ENCODE measurements around the gene ROBO3. TPM values are rescaled to one million over a fixed set of nuclear protein-coding genes. Genes with fewer than 3 reads are reported as not detected.

Gene ROBO3
- total RNA-seq, 6 experiments from 2014 or later = 1.9 to 3.3 (median 2.6) TPM

- Mint-ChIP-seq H3K4me3 (no peak overlapping the region), H3K4me1 (ENCODE audit: low read depth) (no peaks in the 10 kb centered on the region), H3K27ac (no peak overlapping the region), H3K9me3 (no peaks in the 10 kb centered on the region), H3K27me3 (ENCODE audit: insufficient read depth) (peaks cover 2% of the 10 kb centered on the region), H3K36me3 (ENCODE audit: low read depth) (no peaks in the 10 kb centered on the region)
- TF ChIP-seq CTCF (IDR thresholded peaks at IDR 0.05) = no peak
- DNase-seq = no peak
Observed at GRCh38 chr11:124923296-124923695, 58.1 kb downstream of the ROBO3 start.

GRCh38 chr11:124928942-124929665 lies 63.9 kb downstream of the ROBO3 start:
- no peak overlapping the region for H3K4me3 Mint-ChIP-seq
- no peak overlapping the region for H3K27ac Mint-ChIP-seq
- no peaks in the 10 kb centered on the region; the same call in none of the 2 replicates for H3K27me3 Mint-ChIP-seq (ENCODE audit: insufficient read depth)
- no peak for DNase-seq
- no peaks in the 10 kb centered on the region for H3K36me3 Mint-ChIP-seq (ENCODE audit: low read depth)
- no peaks in the 10 kb centered on the region for H3K9me3 Mint-ChIP-seq
- TF ChIP-seq CTCF (IDR thresholded peaks at IDR 0.05) = no peak
- H3K4me1 Mint-ChIP-seq (ENCODE audit: low read depth) = no peaks in the 10 kb centered on the region

- 0 out of 2 replicates have a peak, but pooled peaks cover 2% of the 10 kb centered on the region for H3K4me1 Mint-ChIP-seq (ENCODE audit: low read depth)
- TF ChIP-seq CTCF (IDR thresholded peaks at IDR 0.05) = no peak
- no peaks in the 10 kb centered on the region for H3K9me3 Mint-ChIP-seq
- H3K27ac Mint-ChIP-seq = no peak overlapping the region
- no peaks in the 10 kb centered on the region; the same call in 1 of the 2 replicates for H3K27me3 Mint-ChIP-seq (ENCODE audit: insufficient read depth)
- no peaks in the 10 kb centered on the region for H3K36me3 Mint-ChIP-seq (ENCODE audit: low read depth)
- no peak for DNase-seq
- H3K4me3 Mint-ChIP-seq = no peak overlapping the region
Observed at GRCh38 chr11:124930799-124931198, 65.6 kb downstream of the ROBO3 start.

Other genes starting within 250 kb of the ROBO3 start
- 10 to 100 TPM; 18.8 to 25.9 (median 24.1) TPM for gene TBRG1, start 242.6 kb upstream of the ROBO3 start, total RNA-seq (2021; fragmentation: NEBNext Ultra II Directional; extraction: Animal tissue kit (Norgen Biotek cat#: 25700))
- 10 to 100 TPM in 5 of 6 experiments, 1 to 10 TPM in 1; 9.2 to 14.4 (median 11.3) TPM for gene SIAE, start 191.7 kb upstream of the ROBO3 start, total RNA-seq (2021; fragmentation: NEBNext Ultra II Directional; extraction: Animal tissue kit (Norgen Biotek cat#: 25700))
- 10 to 100 TPM in 1 of 6 experiments, 1 to 10 TPM in 5; 5.0 to 10.2 (median 9.1) TPM for gene SPA17, start 191.5 kb upstream of the ROBO3 start, total RNA-seq (2021; fragmentation: NEBNext Ultra II Directional; extraction: Animal tissue kit (Norgen Biotek cat#: 25700))
- 1 to 10 TPM; 3.8 to 6.5 (median 5.4) TPM for gene NRGN, start 125.5 kb upstream of the ROBO3 start, total RNA-seq (2021; fragmentation: NEBNext Ultra II Directional; extraction: Animal tissue kit (Norgen Biotek cat#: 25700))
- gene VSIG2, start 113.2 kb upstream of the ROBO3 start, total RNA-seq (2021; fragmentation: NEBNext Ultra II Directional; extraction: Animal tissue kit (Norgen Biotek cat#: 25700)) = under 1 TPM in 1 of 6 experiments, not detected in 5; 0.14 TPM
- gene ESAM, start 103.1 kb upstream of the ROBO3 start, total RNA-seq (2021; fragmentation: NEBNext Ultra II Directional; extraction: Animal tissue kit (Norgen Biotek cat#: 25700)) = under 1 TPM in 3 of 6 experiments, not detected in 3; 0.11 to 0.14 (median 0.12) TPM
- gene MSANTD2, start 65.0 kb upstream of the ROBO3 start, total RNA-seq (2021; fragmentation: NEBNext Ultra II Directional; extraction: Animal tissue kit (Norgen Biotek cat#: 25700)) = 1 to 10 TPM; 4.4 to 7.1 (median 5.8) TPM
- gene ROBO4, start 32.4 kb downstream of the ROBO3 start, total RNA-seq (2021; fragmentation: NEBNext Ultra II Directional; extraction: Animal tissue kit (Norgen Biotek cat#: 25700)) = under 1 TPM; 0.46 to 0.63 (median 0.56) TPM
- not detected for gene HEPN1, start 53.8 kb downstream of the ROBO3 start, total RNA-seq (2021; fragmentation: NEBNext Ultra II Directional; extraction: Animal tissue kit (Norgen Biotek cat#: 25700))
- gene HEPACAM, start 70.6 kb downstream of the ROBO3 start, total RNA-seq (2021; fragmentation: NEBNext Ultra II Directional; extraction: Animal tissue kit (Norgen Biotek cat#: 25700)) = under 1 TPM in 1 of 6 experiments, not detected in 5; 0.31 TPM
- 1 to 10 TPM; 1.3 to 3.2 (median 2.5) TPM for gene CCDC15, start 88.8 kb downstream of the ROBO3 start, total RNA-seq (2021; fragmentation: NEBNext Ultra II Directional; extraction: Animal tissue kit (Norgen Biotek cat#: 25700))
- 1 to 10 TPM; 1.7 to 4.5 (median 3.7) TPM for gene SLC37A2, start 197.9 kb downstream of the ROBO3 start, total RNA-seq (2021; fragmentation: NEBNext Ultra II Directional; extraction: Animal tissue kit (Norgen Biotek cat#: 25700))
- gene TMEM218, start 246.2 kb downstream of the ROBO3 start, total RNA-seq (2021; fragmentation: NEBNext Ultra II Directional; extraction: Animal tissue kit (Norgen Biotek cat#: 25700)) = 10 to 100 TPM; 14.9 to 24.3 (median 20.7) TPM

All from HFFc6 (cell line).